GM19043 (cell line): ENCODE results near the gene GTF2B.
"Not testable (repeated sequence)": the region's sequence is repeated elsewhere in the genome, so short reads cannot be mapped to it uniquely, and the experiment has no call there.

Source experiments
- ATAC-seq: cut with Tn5 transposase; IDR thresholded peaks from one replicate; pipeline ENCODE4 v1.9.1; 2021; ENCODE audit warnings: low read depth; ENCODE audit not compliant: unreplicated experiment

Gene GTF2B, protein sequence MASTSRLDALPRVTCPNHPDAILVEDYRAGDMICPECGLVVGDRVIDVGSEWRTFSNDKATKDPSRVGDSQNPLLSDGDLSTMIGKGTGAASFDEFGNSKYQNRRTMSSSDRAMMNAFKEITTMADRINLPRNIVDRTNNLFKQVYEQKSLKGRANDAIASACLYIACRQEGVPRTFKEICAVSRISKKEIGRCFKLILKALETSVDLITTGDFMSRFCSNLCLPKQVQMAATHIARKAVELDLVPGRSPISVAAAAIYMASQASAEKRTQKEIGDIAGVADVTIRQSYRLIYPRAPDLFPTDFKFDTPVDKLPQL

GRCh38 chr1:88891318-88891950 is at the start of gene GTF2B:
Gene GTF2B (minus strand): TSS chr1:88891567. CDS start chr1:88891499, 68 bp downstream.
- ATAC-seq, result peak; percentile 89

- ATAC-seq, result not testable (repeated sequence)
Measured at GRCh38 chr1:88938528-88938927, 47.2 kb upstream of the GTF2B start.

- ATAC-seq, result no peak
Measured at GRCh38 chr1:88936760-88937342, 45.5 kb upstream of the GTF2B start.

DNA sequence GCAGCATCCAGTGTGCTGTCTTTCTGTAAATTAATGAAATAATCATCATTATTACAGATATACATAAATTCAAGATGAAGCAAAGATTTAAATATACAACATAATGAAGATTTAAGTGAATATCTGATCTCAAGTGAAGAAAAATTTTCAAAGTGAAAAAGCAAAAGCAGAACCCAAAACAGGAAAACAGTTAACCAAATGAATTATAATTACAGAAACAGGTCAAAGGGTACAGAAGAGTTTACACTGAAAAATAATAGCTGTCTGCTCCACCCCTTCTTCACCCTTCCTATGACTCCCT is 44.8 kb upstream of the GTF2B start:
- ATAC-seq, result no peak

GRCh38 chr1:88935522-88936222 is 44.3 kb upstream of the GTF2B start:
- no peak for ATAC-seq

DNA sequence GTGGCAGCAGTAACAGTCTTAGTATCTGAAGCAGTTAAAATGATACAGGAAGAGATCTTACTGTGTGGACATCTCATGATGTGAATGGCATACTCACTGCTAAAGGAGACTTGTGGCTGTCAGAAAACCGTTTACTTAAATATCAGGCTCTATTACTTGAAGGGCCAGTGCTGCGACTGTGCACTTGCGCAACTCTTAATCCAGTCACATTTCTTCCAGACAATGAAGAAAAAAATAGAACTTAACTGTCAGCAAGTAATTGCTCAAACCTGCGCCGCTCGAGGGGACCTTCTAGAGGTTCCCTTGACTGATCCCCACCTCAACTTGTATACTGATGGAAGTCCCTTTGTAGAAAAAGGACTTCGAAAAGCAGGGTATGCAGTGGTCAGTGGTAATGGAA is 38.8 kb upstream of the GTF2B start:
- not testable (repeated sequence) for ATAC-seq

GRCh38 chr1:88923224-88923623 is 31.9 kb upstream of the GTF2B start:
- no peak for ATAC-seq

- ATAC-seq, result no peak
Measured at GRCh38 chr1:88922214-88922613, 30.8 kb upstream of the GTF2B start.

DNA sequence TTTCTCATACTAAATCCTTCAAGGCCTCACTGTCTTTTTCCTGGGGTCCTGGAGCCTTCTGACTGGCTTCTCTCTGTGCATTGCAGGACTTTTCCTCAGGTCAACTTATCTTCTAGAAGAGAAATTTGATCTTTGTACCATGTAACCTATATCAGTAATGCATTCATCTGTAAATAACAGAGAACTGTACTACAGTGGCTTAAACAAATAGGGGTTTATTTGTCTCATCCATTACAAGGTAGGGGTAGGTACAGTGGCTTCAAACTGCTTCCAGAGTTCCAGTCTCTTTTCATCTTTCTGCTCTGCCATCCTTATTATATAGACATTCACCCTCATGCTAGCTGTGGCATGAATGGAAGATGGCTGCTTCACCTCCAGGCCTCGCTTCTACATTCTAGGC is 29.5 kb upstream of the GTF2B start:
- ATAC-seq, result no peak

- ATAC-seq, result no peak
Measured at GRCh38 chr1:88917321-88918025, 26.1 kb upstream of the GTF2B start.

- ATAC-seq, result no peak
Measured at GRCh38 chr1:88916883-88917282, 25.5 kb upstream of the GTF2B start.

- not testable (repeated sequence) for ATAC-seq
Measured at GRCh38 chr1:88911800-88912199, 20.4 kb upstream of the GTF2B start.

DNA sequence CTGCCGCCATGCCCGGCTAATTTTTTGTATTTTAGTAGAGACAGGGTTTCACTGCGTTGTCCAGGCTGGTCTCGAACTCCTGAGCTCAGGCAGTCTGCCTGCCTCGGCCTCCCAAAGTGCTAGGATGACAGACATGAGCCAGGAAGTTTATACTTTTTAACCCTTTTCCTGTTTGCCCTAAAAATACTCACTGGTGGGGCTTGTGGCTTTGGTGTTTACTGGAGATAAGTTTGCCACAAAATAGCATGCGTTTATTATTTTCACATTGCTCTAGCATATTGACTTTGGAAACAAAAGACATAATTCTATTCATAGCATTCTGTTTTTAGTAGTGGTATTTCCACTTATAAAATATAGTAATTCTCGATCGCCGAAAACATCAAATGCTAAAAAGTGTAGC is 19.8 kb upstream of the GTF2B start:
- no peak for ATAC-seq

GRCh38 chr1:88910401-88910800 is 19.0 kb upstream of the GTF2B start:
- no peak for ATAC-seq

GRCh38 chr1:88900883-88901282 is 9.5 kb upstream of the GTF2B start:
- no peak for ATAC-seq

DNA sequence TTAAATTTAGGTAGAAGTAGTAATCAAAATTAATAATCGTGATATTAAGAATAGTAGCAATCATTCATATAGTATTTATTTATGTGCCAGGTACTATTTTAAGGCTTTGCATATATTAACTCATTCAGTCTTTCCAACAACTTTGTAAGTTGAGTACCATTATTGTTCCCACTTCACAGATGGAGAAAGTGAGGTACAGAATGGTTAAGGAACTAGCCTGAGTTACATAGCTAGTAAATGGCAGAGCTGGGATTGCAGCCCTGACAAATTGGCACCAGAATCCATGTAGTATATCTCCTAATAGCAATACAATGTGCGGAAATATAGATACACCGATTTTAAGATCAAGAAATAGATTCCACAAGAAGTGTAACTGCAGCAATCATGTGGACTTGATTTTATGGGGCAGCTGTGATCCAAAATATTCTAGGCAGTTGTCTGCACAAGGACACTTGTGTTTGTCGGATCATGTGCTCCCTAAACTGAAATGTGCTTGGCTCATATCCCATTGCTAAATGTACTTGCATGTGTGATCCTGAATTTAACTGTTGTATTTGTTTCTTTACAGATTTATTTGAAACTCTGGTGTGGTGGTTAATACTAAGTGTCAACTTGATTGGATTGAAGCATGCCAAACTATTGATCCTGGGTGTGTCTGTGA is 5.8 kb upstream of the GTF2B start:
- ATAC-seq, result no peak

DNA sequence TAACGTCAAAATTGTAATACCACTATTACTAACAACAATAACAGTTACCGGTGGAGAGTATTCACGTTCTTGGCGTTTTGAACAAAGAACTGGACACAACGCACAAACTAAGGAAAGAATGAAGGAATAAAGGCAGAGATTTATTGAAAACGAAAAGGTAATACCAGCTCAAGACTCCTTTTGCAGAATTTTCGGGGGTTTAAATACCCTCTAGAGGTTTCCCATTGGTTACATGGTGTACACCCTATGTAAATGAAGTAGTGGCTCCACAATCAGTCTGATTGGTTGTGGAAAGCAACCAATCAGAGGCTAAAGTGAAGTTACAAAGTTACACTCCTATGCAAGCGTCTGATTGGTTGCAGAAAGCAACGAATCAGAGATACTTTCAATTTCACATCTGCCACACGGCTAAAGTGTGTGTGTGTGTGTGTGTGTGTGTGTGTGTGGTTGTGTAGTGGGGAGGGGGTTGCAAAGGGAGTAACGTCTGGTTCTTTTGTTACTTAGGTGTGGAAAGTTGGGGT is 1.1 kb upstream of the GTF2B start:
- no peak for ATAC-seq

DNA sequence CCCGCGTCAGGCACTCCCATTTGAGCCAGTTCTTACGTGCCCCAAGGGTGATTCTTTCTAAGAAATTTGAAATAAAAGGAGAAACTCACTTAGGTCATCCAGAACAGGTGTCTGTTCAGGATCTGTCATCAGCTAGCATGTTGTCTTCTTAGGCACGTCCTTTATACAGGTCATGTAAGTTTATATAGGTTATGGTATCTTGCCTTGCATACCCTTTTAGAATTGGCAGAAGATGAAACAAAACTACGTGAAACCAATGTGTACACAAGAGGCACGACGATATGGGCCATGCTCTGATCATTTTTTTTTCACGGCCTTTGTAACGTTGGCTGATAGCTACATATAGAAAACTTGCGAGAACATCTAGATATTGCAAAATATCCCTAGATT is 579 bp upstream of the GTF2B start:
- no peak for ATAC-seq

GRCh38 chr1:88890791-88891317 is 513 bp downstream of the GTF2B start:
- no peak for ATAC-seq

GRCh38 chr1:88890131-88890530 is 1.2 kb downstream of the GTF2B start:
- ATAC-seq, result no peak
